ENCODE results near the gene PTGDS. TPM values are rescaled to one million over a fixed set of nuclear protein-coding genes. Genes with fewer than 3 reads are reported as not detected.
A peak's percentile ranks its signal among the peaks of the same experiment; 100 is the strongest.

Gene PTGDS
- total and polyA plus RNA-seq, 10 donors, result 134 to 1,396 (median 412) TPM

- Histone ChIP-seq H3K27me3 (replicated peaks in 1 of 7) (no peaks in the 10 kb centered on the region), H3K36me3 (no peaks in the 10 kb centered on the region), H3K4me1 (peaks cover 48 to 94% (median 83%) of the 10 kb centered on the region in 6 donors), H3K9me3 (no peaks in the 10 kb centered on the region), H3K27ac (peak overlapping the region; percentile 57 to 94 (median 84)), H3K4me3 (peak overlapping the region; percentile 55 to 86 (median 65))
- intact Hi-C loops (cut with DNase I; ENCODE audit: low total_unique reads), result no loop called here
- peak; percentile 94 for DNase-seq
- 0 to 1% (median 0%) methylated on average over 38 to 98 of the region's 98 CpGs for WGBS, 5 donors
- TF ChIP-seq POLR2A (IDR thresholded peaks at IDR 0.05) (no peak), POLR2AphosphoS5 (IDR thresholded peaks at IDR 0.05) (peak in 1 of 3 donors; percentile 20), CTCF (IDR thresholded peaks at IDR 0.05 in 8 of 11, conservative IDR thresholded peaks at IDR 0.05 in 3 of 11) (peak in 7 of 11 experiments; percentile 37 to 70 (median 57))
Measured at GRCh38 chr9:137028263-137029057, 51.2 kb downstream of the PTGDS start.

GRCh38 chr9:137029058-137029936, 52.0 kb downstream of the PTGDS start:
- H3K27ac ChIP-seq, result peak overlapping the region; percentile 15 to 94 (median 84)
- peaks cover 49 to 93% (median 87%) of the 10 kb centered on the region in 6 donors for H3K4me1 ChIP-seq
- 12 to 21% (median 16%) methylated on average over 16 to 19 of the region's 19 CpGs for WGBS, 5 donors
- intact Hi-C loops (cut with DNase I; ENCODE audit: low total_unique reads), result no loop called here
- H3K27me3 ChIP-seq (replicated peaks in 1 of 7), result no peaks in the 10 kb centered on the region
- peak; percentile 95 for DNase-seq
- peak overlapping the region; percentile 55 to 86 (median 65) for H3K4me3 ChIP-seq
- no peaks in the 10 kb centered on the region for H3K9me3 ChIP-seq
- peak; percentile 78 to 96 (median 92) for TF ChIP-seq CTCF (IDR thresholded peaks at IDR 0.05 in 8 of 11, conservative IDR thresholded peaks at IDR 0.05 in 3 of 11)
- peak; percentile 40 to 66 (median 55) for TF ChIP-seq POLR2AphosphoS5 (IDR thresholded peaks at IDR 0.05)
- TF ChIP-seq POLR2A (IDR thresholded peaks at IDR 0.05), result no peak
- no peaks in the 10 kb centered on the region for H3K36me3 ChIP-seq

GRCh38 chr9:137030006-137030405, 52.7 kb downstream of the PTGDS start:
- peak; percentile 86 for DNase-seq
- TF ChIP-seq CTCF (IDR thresholded peaks at IDR 0.05 in 8 of 11, conservative IDR thresholded peaks at IDR 0.05 in 3 of 11), result no peak
- no peak for TF ChIP-seq POLR2A (IDR thresholded peaks at IDR 0.05)
- TF ChIP-seq POLR2AphosphoS5 (IDR thresholded peaks at IDR 0.05), result no peak
- Histone ChIP-seq H3K27me3 (replicated peaks in 1 of 7) (no peaks in the 10 kb centered on the region), H3K9me3 (no peaks in the 10 kb centered on the region), H3K4me3 (peak overlapping the region in 6 of 8 donors; percentile 28 to 86 (median 64)), H3K36me3 (no peaks in the 10 kb centered on the region), H3K4me1 (peaks cover 56 to 94% (median 90%) of the 10 kb centered on the region in 6 donors), H3K27ac (peak overlapping the region; percentile 15 to 94 (median 84))
- 18 to 60% (median 42%) methylated on average over 4 to 15 of the region's 15 CpGs for WGBS, 5 donors
- intact Hi-C loops (cut with DNase I; ENCODE audit: low total_unique reads), result loop anchor here (10.0 kb wide), 1 partner anchor 85 kb away; the partner anchor contains the start of genes C8G and FBXW5
